Adrenal gland (tissue), 5 donors: ENCODE measurements around the gene LYRM7.

Source experiments
- POLR2A ChIP-seq, 2 donors: fragments of 450-650 bp; IDR thresholded peaks; one replicate each; pipeline ENCODE4 v1.6.1; 2017; ENCODE audit warnings: antibody characterized with exemption in 2 of 2, mild to moderate bottlenecking in 2 of 2, moderate library complexity in 1 of 2
- TF ChIP-seq, protein P1 (sequence below), 6 experiments: fragments of 450-650 bp in 4 of 6; fragments of 200-600 bp in 2 of 6; sonication (generic) in 1 of 6; IDR thresholded peaks; 1 replicate in 5 of 6; 2 replicates in 1 of 6; pipeline versions ENCODE4 v1.5.1 to v1.8.0; 2016 to 2021; ENCODE audit warnings: antibody characterized with exemption in 6 of 6, mild to moderate bottlenecking in 2 of 6, moderate library complexity in 1 of 6
- donor health status: DM: no; HTN: no; CAD: no.

DNA sequence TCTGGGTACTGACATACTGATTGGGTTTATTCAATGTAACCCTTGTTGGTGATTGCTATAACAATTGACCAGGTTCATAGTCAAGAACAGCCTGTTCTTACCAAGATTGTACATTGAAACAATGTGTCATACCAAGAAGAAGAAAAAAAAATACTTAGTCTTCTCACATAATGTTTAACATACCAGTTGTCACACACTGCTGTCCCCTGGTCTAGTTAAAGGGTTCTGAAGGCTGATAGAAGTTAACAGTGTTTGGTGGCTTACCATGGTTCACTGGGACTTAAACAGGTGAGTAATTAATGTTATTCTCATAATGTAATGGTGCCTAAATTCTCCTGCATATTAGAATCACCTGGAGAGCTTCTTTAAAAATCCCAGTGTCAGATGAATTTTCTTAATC is 74.6 kb downstream of the LYRM7 start:
- TF ChIP-seq, protein P1, sequence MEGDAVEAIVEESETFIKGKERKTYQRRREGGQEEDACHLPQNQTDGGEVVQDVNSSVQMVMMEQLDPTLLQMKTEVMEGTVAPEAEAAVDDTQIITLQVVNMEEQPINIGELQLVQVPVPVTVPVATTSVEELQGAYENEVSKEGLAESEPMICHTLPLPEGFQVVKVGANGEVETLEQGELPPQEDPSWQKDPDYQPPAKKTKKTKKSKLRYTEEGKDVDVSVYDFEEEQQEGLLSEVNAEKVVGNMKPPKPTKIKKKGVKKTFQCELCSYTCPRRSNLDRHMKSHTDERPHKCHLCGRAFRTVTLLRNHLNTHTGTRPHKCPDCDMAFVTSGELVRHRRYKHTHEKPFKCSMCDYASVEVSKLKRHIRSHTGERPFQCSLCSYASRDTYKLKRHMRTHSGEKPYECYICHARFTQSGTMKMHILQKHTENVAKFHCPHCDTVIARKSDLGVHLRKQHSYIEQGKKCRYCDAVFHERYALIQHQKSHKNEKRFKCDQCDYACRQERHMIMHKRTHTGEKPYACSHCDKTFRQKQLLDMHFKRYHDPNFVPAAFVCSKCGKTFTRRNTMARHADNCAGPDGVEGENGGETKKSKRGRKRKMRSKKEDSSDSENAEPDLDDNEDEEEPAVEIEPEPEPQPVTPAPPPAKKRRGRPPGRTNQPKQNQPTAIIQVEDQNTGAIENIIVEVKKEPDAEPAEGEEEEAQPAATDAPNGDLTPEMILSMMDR (IDR thresholded peaks at IDR 0.05), result no peak
- TF ChIP-seq POLR2A (IDR thresholded peaks at IDR 0.05), result no peak
